Trophoblast cell (in vitro differentiated cells and primary cell): ENCODE data around the gene IL22RA1.

Source experiments
- DNase-seq, 2 donors: peaks; one replicate each; pipeline ENCODE4 v3.0.0-alpha.2; 2016
- H2AFZ ChIP-seq: 2 replicates; pipeline ENCODE4 v1.6.1; 2013; ENCODE audit warnings: low read length, moderate library complexity, mild to moderate bottlenecking; ENCODE audit not compliant: insufficient read depth, poor library complexity
- H2AK5ac ChIP-seq: 2 replicates; pipeline ENCODE4 v1.6.1; 2013; ENCODE audit warnings: mild to moderate bottlenecking, low read length
- H2BK120ac ChIP-seq: 2 replicates; pipeline ENCODE4 v1.6.1; 2013; ENCODE audit warnings: low read length, mild to moderate bottlenecking, moderate library complexity; ENCODE audit not compliant: insufficient read depth, poor library complexity
- H2BK12ac ChIP-seq: 2 replicates; pipeline ENCODE4 v1.6.1; 2013; ENCODE audit warnings: mild to moderate bottlenecking, low read length, moderate library complexity
- H2BK5ac ChIP-seq: 2 replicates; pipeline ENCODE4 v1.6.1; 2013; ENCODE audit warnings: low read length, low read depth, moderate library complexity, mild to moderate bottlenecking; ENCODE audit not compliant: poor library complexity
- H3K14ac ChIP-seq: 2 replicates; pipeline ENCODE4 v1.6.1; 2013; ENCODE audit warnings: mild to moderate bottlenecking, low read length
- H3K18ac ChIP-seq: 2 replicates; pipeline ENCODE4 v1.6.1; 2013; ENCODE audit warnings: mild to moderate bottlenecking, low read length
- H3K23ac ChIP-seq: 2 replicates; pipeline ENCODE4 v1.6.1; 2013; ENCODE audit warnings: low read length
- H3K27ac ChIP-seq: 2 replicates; pipeline ENCODE4 v1.5.1; 2013; ENCODE audit warnings: low read depth, mild to moderate bottlenecking, inconsistent platforms, low read length, moderate library complexity
- H3K27me3 ChIP-seq: 2 replicates; pipeline ENCODE4 v1.6.1; 2013; ENCODE audit warnings: inconsistent platforms, mild to moderate bottlenecking, low read length, moderate library complexity; ENCODE audit not compliant: insufficient read depth
- H3K36me3 ChIP-seq, 2 experiments: 1 replicate in 1 of 2; 2 replicates in 1 of 2; pipeline ENCODE4 v1.6.1; 2013; ENCODE audit warnings: low read length in 2 of 2, mild to moderate bottlenecking in 2 of 2, moderate library complexity in 1 of 2; ENCODE audit not compliant: insufficient read depth in 2 of 2, control insufficient read depth in 1 of 2
- H3K4ac ChIP-seq: 2 replicates; pipeline ENCODE4 v1.6.1; 2013; ENCODE audit warnings: low read depth, mild to moderate bottlenecking, low read length, moderate library complexity
- H3K4me1 ChIP-seq, 2 experiments: 1 replicate in 1 of 2; 2 replicates in 1 of 2; pipeline ENCODE4 v1.6.1; 2013; ENCODE audit warnings: low read length in 2 of 2, mild to moderate bottlenecking in 2 of 2, moderate library complexity in 1 of 2; ENCODE audit not compliant: insufficient read depth in 2 of 2, control insufficient read depth in 1 of 2
- H3K4me2 ChIP-seq: 2 replicates; pipeline ENCODE4 v1.6.1; 2013; ENCODE audit warnings: inconsistent platforms, mild to moderate bottlenecking, low read length, moderate library complexity
- H3K4me3 ChIP-seq: 2 replicates; pipeline ENCODE4 v1.5.1; 2013; ENCODE audit warnings: mild to moderate bottlenecking, low read depth, low read length, inconsistent platforms
- H3K79me1 ChIP-seq: one replicate; pipeline ENCODE4 v1.6.1; 2013; ENCODE audit warnings: low read length
- H3K79me2 ChIP-seq: 2 replicates; pipeline ENCODE4 v1.6.1; 2013; ENCODE audit warnings: low read length, mild to moderate bottlenecking; ENCODE audit not compliant: control insufficient read depth, insufficient read depth, poor library complexity
- H3K9ac ChIP-seq: 2 replicates; pipeline ENCODE4 v1.6.1; 2013; ENCODE audit warnings: mild to moderate bottlenecking, low read length
- H3K9me3 ChIP-seq: 2 replicates; pipeline ENCODE4 v1.6.1; 2013; ENCODE audit warnings: low read depth, mild to moderate bottlenecking, control low read depth, inconsistent platforms, low read length; ENCODE audit not compliant: insufficient read depth
- H4K12ac ChIP-seq: 2 replicates; pipeline ENCODE4 v1.6.1; 2013; ENCODE audit warnings: low read depth, mild to moderate bottlenecking, low read length, moderate library complexity
- H4K8ac ChIP-seq: 2 replicates; pipeline ENCODE4 v1.6.1; 2013; ENCODE audit warnings: low read depth, mild to moderate bottlenecking, low read length, moderate library complexity
- H4K91ac ChIP-seq: one replicate; pipeline ENCODE4 v1.6.1; 2013; ENCODE audit warnings: low read depth, mild to moderate bottlenecking, low read length, moderate library complexity
- WGBS: extraction: QIAGEN DNeasy Blood & Tissue Kit; methylation state at CpG from one replicate; pipeline ENCODE4 v1.1.7; 2013; ENCODE audit warnings: missing lambda C conversion rate; ENCODE audit not compliant: insufficient read length, insufficient coverage; ENCODE audit errors: extremely low coverage; 5-methylcytosine and 5-hydroxymethylcytosine counted together

The IL22RA1 gene

GRCh38 chr1:24182061-24182460 is 39.1 kb upstream of the IL22RA1 start:
- Histone ChIP-seq H3K14ac (no peak overlapping the region), H4K91ac (no peak overlapping the region)
- no CpG with 5 or more reads among the region's 6 CpGs for whole genome bisulfite sequencing

DNA sequence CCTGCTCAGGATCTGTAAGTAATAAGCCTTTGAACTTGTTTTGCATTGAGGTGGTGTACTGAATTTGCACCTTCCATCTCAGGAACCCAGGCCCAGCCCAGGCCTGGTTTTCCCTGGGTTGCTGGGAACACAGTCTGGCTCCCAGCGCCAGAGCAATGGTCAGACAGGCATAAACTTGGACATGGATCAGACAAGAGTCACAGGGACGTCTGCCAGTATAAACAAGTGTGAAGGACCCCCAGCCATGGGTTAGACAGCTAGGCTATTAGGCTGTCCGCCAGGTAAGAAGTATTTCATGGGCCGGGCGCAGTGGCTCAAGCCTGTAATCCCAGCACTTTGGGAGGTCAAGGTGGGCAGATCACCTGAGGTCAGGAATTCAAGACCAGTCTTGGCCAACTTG is 38.7 kb upstream of the IL22RA1 start:
- Histone ChIP-seq H3K9ac (no peak overlapping the region), H4K91ac (no peak overlapping the region), H3K4me2 (no peak overlapping the region), H2BK12ac (no peak overlapping the region), H3K9me3 (no peaks in the 10 kb centered on the region), H3K23ac (no peak overlapping the region), H3K79me1 (no peaks in the 10 kb centered on the region), H3K18ac (no peak overlapping the region), H3K14ac (no peak overlapping the region), H2BK5ac (no peak overlapping the region), H3K36me3 (no peaks in the 10 kb centered on the region), H3K27ac (no peak overlapping the region), H4K8ac (no peak overlapping the region), H4K12ac (no peak overlapping the region), H2AFZ (no peak overlapping the region), H3K4me3 (no peak overlapping the region), H3K4ac (no peak overlapping the region), H2AK5ac (no peak overlapping the region), H3K27me3 (no peaks in the 10 kb centered on the region), H3K4me1 (peaks cover 2 to 5% of the 10 kb centered on the region in 2 experiments), H3K79me2 (no peaks in the 10 kb centered on the region), H2BK120ac (no peak overlapping the region)
- WGBS: no CpG with 5 or more reads among the region's 5 CpGs
- no peak for DNase-seq

More at GRCh38 chr1:24182061-24182460, 39.1 kb upstream of the IL22RA1 start:
- no peak overlapping the region for H3K23ac ChIP-seq
- H3K27ac ChIP-seq: no peak overlapping the region
- H3K79me2 ChIP-seq: peaks cover 2% of the 10 kb centered on the region
- H2BK5ac ChIP-seq: no peak overlapping the region
- no peak overlapping the region for H4K12ac ChIP-seq
- no peak overlapping the region for H3K4me2 ChIP-seq
- no peak overlapping the region for H2AFZ ChIP-seq
- no peaks in the 10 kb centered on the region for H3K36me3 ChIP-seq
- H3K4me1 ChIP-seq: peaks cover 2 to 5% of the 10 kb centered on the region in 2 experiments
- no peak overlapping the region for H2BK12ac ChIP-seq
- H2BK120ac ChIP-seq: no peak overlapping the region
- no peak overlapping the region for H3K4me3 ChIP-seq
- no peak overlapping the region for H3K4ac ChIP-seq
- no peak overlapping the region for H4K8ac ChIP-seq
- H3K18ac ChIP-seq: no peak overlapping the region
- H3K79me1 ChIP-seq: peaks cover 2% of the 10 kb centered on the region
- H3K9ac ChIP-seq: no peak overlapping the region
- no peak overlapping the region for H2AK5ac ChIP-seq
- H3K9me3 ChIP-seq: no peaks in the 10 kb centered on the region
- no peaks in the 10 kb centered on the region for H3K27me3 ChIP-seq
- DNase-seq: no peak

DNA sequence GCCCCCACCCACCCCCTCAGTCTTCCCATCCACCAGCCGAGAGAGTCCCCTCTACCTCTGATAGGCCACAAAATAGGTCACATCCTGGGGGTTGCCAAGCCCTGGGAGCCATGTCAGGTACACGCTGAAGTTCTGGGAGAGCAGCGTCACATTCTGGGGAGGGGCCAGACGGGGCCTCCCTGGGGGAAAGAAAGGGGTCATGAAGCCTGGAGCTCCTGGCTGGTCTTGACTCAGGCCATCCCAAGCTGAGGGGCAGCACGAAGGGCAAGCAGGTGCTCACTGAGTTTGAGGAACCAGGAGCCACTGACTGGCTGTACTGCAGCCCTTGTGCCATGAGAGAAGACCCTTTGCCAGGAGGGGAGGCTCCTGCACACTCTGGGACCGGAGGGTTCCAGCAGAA is 37.7 kb upstream of the IL22RA1 start:
- no peak overlapping the region for H3K9ac ChIP-seq
- no peak overlapping the region for H4K91ac ChIP-seq
- H4K8ac ChIP-seq: no peak overlapping the region
- no peak overlapping the region for H3K14ac ChIP-seq
- no peak overlapping the region for H3K4me3 ChIP-seq
- H3K4me1 ChIP-seq: no peaks in the 10 kb centered on the region
- H3K18ac ChIP-seq: no peak overlapping the region
- H2BK12ac ChIP-seq: no peak overlapping the region
- no peak for DNase-seq
- no peak overlapping the region for H3K4me2 ChIP-seq
- H3K36me3 ChIP-seq: no peaks in the 10 kb centered on the region
- no peak overlapping the region for H3K4ac ChIP-seq
- no peaks in the 10 kb centered on the region for H3K79me2 ChIP-seq
- H2AK5ac ChIP-seq: no peak overlapping the region
- H4K12ac ChIP-seq: no peak overlapping the region
- H3K23ac ChIP-seq: no peak overlapping the region
- no peak overlapping the region for H2AFZ ChIP-seq
- no CpG with 5 or more reads among the region's 6 CpGs for WGBS
- no peaks in the 10 kb centered on the region for H3K9me3 ChIP-seq
- H2BK5ac ChIP-seq: no peak overlapping the region
- no peaks in the 10 kb centered on the region for H3K27me3 ChIP-seq
- no peaks in the 10 kb centered on the region for H3K79me1 ChIP-seq
- no peak overlapping the region for H2BK120ac ChIP-seq
- no peak overlapping the region for H3K27ac ChIP-seq

GRCh38 chr1:24179251-24179840 is 36.4 kb upstream of the IL22RA1 start:
- H4K12ac ChIP-seq: no peak overlapping the region
- no peak for DNase-seq

More at GRCh38 chr1:24179251-24179840, 36.4 kb upstream of the IL22RA1 start:
- Histone ChIP-seq H3K4me2 (no peak overlapping the region), H3K27me3 (no peaks in the 10 kb centered on the region), H3K9me3 (no peaks in the 10 kb centered on the region), H3K4ac (no peak overlapping the region), H3K36me3 (no peaks in the 10 kb centered on the region), H3K4me1 (no peaks in the 10 kb centered on the region), H3K79me2 (no peaks in the 10 kb centered on the region), H3K4me3 (no peak overlapping the region), H2BK5ac (no peak overlapping the region), H3K14ac (no peak overlapping the region), H2AFZ (no peak overlapping the region), H3K23ac (no peak overlapping the region), H2BK120ac (no peak overlapping the region), H3K18ac (no peak overlapping the region), H3K9ac (no peak overlapping the region), H4K91ac (no peak overlapping the region), H4K8ac (no peak overlapping the region), H3K27ac (no peak overlapping the region), H3K79me1 (no peaks in the 10 kb centered on the region), H2BK12ac (no peak overlapping the region), H2AK5ac (no peak overlapping the region)
- WGBS: no CpG with 5 or more reads among the region's 10 CpGs
